GM12872 (cell line): ENCODE data around the gene TJP3.

Experiments used
- TF ChIP-seq, protein P1 (sequence below): IDR thresholded peaks from 3 replicates; pipeline ENCODE4 v1.5.1; 2011; ENCODE audit warnings: low read depth, mild to moderate bottlenecking, low read length, moderate library complexity; ENCODE audit not compliant: insufficient read depth

TJP3 gene

DNA sequence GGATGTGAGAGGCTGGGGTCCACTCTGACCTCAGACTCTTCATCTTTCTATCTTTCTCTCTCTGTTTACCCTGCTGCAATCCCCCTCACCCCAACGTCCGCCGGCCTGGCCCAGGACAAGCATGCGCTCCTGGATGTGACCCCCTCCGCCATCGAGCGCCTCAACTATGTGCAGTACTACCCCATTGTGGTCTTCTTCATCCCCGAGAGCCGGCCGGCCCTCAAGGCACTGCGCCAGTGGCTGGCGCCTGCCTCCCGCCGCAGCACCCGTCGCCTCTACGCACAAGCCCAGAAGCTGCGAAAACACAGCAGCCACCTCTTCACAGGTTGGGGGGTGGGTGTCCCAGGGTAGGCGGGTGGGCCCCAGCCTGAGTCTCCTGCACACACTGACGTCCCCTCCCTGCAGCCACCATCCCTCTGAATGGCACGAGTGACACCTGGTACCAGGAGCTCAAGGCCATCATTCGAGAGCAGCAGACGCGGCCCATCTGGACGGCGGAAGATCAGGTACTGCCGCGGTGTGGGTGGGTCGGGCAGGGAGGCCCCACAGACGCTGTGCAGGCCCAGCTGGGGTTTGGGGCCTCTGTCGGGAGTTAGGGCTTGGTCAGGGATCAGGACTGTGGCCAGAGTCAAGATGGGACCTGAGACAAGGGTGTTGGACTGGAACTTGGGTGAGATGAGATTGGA is 38.3 kb downstream of the TJP3 start:
- TF ChIP-seq, protein P1, sequence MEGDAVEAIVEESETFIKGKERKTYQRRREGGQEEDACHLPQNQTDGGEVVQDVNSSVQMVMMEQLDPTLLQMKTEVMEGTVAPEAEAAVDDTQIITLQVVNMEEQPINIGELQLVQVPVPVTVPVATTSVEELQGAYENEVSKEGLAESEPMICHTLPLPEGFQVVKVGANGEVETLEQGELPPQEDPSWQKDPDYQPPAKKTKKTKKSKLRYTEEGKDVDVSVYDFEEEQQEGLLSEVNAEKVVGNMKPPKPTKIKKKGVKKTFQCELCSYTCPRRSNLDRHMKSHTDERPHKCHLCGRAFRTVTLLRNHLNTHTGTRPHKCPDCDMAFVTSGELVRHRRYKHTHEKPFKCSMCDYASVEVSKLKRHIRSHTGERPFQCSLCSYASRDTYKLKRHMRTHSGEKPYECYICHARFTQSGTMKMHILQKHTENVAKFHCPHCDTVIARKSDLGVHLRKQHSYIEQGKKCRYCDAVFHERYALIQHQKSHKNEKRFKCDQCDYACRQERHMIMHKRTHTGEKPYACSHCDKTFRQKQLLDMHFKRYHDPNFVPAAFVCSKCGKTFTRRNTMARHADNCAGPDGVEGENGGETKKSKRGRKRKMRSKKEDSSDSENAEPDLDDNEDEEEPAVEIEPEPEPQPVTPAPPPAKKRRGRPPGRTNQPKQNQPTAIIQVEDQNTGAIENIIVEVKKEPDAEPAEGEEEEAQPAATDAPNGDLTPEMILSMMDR = no peak

- TF ChIP-seq, protein P1 = no peak
These were observed 40.8 kb downstream of the TJP3 start for GRCh38 chr19:3748965-3749364.

- TF ChIP-seq, protein P1 = no peak
These were observed 42.0 kb downstream of the TJP3 start for GRCh38 chr19:3750211-3750610.

DNA sequence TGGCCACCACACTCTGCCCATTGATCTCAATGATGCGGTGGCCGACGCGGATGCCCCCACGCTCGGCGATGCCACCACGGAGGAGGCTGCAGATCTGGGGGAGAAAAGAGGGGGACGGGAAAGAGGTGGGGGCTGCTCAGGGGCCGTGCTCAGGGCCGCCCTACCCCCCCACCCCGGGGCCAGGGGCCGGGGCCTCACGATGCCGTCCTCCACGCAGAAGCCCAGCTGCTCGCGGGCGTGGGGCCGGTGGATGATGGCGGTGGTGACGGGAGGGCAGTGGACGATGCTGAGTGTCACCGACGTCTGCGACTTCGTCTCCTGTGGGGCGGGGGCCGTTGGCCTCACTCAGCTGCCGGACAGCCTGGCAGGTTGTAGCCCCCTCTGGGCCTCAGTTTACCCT is 43.1 kb downstream of the TJP3 start:
- TF ChIP-seq, protein P1 = no peak

DNA sequence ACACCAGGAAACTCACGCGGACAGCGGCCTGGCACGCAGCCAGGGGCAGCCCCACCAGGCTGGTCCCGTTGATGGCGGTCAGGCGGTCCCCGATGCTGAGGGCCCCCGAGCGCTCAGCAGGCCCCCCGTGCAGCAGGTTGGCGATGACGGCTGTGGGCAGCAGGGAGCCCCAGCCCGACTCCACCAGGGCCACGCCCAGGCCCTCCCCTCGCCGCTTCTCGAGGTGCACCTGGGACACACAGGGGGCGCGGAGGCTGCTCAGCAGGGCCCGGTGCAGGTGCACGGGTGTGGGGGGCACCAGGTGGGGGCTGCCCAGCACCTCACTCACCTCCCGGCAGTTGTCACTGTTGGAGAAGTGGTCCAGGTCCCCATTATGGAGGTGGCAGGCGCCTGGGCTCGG is 44.3 kb downstream of the TJP3 start:
- TF ChIP-seq, protein P1 = no peak

GRCh38 chr19:3753631-3754410 is 45.6 kb downstream of the TJP3 start:
- TF ChIP-seq, protein P1 = no peak

DNA sequence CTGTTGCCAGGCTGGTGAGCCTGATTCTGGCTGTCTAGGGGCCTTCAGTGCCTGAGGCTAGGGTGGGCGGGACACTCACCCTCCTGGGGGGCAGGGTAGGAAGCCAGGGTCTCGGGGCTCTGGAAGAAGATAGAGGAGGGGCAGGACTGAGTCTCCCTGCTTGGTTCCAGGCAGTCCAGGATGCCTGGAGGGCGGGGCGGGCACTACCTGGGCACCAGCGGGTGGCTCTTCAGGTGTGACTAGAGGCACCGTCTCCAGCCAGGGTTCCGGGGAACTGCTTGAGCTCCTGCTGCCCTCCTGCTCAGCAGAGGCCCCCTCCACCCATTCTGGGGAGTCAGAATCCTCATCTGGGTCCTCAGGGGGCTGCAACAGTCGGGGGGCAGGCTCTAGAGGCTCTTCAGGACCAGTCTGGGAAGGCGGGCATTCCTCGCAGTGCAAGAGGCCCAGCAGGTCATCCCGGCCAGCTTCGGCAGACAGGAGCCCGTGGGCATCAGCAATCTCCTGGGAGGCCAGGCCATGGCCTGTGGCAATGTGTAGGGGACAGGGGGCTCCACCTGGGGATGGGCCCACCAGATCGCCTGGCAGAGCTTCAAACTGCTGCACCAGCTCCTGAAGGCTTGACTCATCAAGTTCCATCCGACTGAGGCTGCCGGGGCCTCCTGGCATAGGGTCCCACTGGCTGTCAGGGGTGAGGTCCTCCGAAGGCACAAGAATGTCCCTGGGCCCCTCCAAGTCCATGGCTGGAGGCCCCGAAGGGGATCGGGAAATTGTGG is 51.5 kb downstream of the TJP3 start:
- TF ChIP-seq, protein P1 = no peak
